ENCODE results near the gene NTN3.

GRCh38 chr16:2517954-2518605 lies 47.0 kb downstream of the NTN3 start:
- TF ChIP-seq CTCF (IDR thresholded peaks at IDR 0.05) (no peak), POLR2A (IDR thresholded peaks at IDR 0.05) (no peak)

Measured in heart left ventricle (tissue), 13 donors.